ENCODE results near the gene SRXN1.

- TF ChIP-seq CTCF (IDR thresholded peaks at IDR 0.05) (no peak), POLR2A (IDR thresholded peaks at IDR 0.05) (no peak)
These were observed 39.0 kb upstream of the SRXN1 start for GRCh38 chr20:692044-692443.
